Frontal cortex (tissue), 4 donors: Measurements from ENCODE around the gene NUDT16L1. TPM values are rescaled to one million over a fixed set of nuclear protein-coding genes. Genes with fewer than 3 reads are reported as not detected.

Experiments
- DNase-seq, 2 donors: peaks; one replicate each; pipeline ENCODE4 v3.0.0; 2012; ENCODE audit warnings: low spot score in 2 of 2
- FAIRE-seq: peaks from 2 replicates; lab custom pipeline; 2012; peaks lifted over from hg19 to GRCh38; lab: Jason Lieb, UNC
- total RNA-seq: library from RNA; depleted of rRNA; stranded (reverse); fragments of >200 nt; gene quantifications from one replicate; pipeline ENCODE4 v1.2.3, GENCODE V29; 2014
- donor health status: control.
- donor health status: control.
- donor health status: control.

NUDT16L1 gene
- total RNA-seq, 1 donor from 2014 or later: 34.6 TPM

- DNase-seq (no peak), FAIRE-seq (no peak)
Observed at GRCh38 chr16:4680673-4681470, 12.5 kb upstream of the NUDT16L1 start.

GRCh38 chr16:4681471-4682083 is 11.8 kb upstream of the NUDT16L1 start:
- DNase-seq: no peak
- no peak for FAIRE-seq

- no peak for FAIRE-seq
- no peak for DNase-seq
Observed at GRCh38 chr16:4682084-4682591, 11.2 kb upstream of the NUDT16L1 start.

- FAIRE-seq: no peak
- peak; percentile 67 to 68 for DNase-seq
Observed at GRCh38 chr16:4682616-4683254, 10.6 kb upstream of the NUDT16L1 start.

- no peak for DNase-seq
Observed at GRCh38 chr16:4683255-4684057, 9.9 kb upstream of the NUDT16L1 start.

GRCh38 chr16:4684058-4684715 is 9.2 kb upstream of the NUDT16L1 start:
- FAIRE-seq (no peak), DNase-seq (no peak)

More at GRCh38 chr16:4683255-4684057, 9.9 kb upstream of the NUDT16L1 start:
- FAIRE-seq: no peak

GRCh38 chr16:4684763-4685162 is 8.6 kb upstream of the NUDT16L1 start:
- DNase-seq: no peak
- no peak for FAIRE-seq

GRCh38 chr16:4685292-4685691 is 8.1 kb upstream of the NUDT16L1 start:
- DNase-seq: no peak
- no peak for FAIRE-seq

- FAIRE-seq (no peak), DNase-seq (no peak)
Observed at GRCh38 chr16:4685776-4686496, 7.4 kb upstream of the NUDT16L1 start.

GRCh38 chr16:4686497-4687210 is 6.7 kb upstream of the NUDT16L1 start:
- DNase-seq (no peak), FAIRE-seq (no peak)

GRCh38 chr16:4687416-4687815 is 5.9 kb upstream of the NUDT16L1 start:
- FAIRE-seq (no peak), DNase-seq (no peak)

GRCh38 chr16:4687946-4688673 is 5.3 kb upstream of the NUDT16L1 start:
- no peak for FAIRE-seq
- DNase-seq: no peak

GRCh38 chr16:4688674-4689045 is 4.7 kb upstream of the NUDT16L1 start:
- DNase-seq: no peak
- no peak for FAIRE-seq

GRCh38 chr16:4689091-4689671 is 4.2 kb upstream of the NUDT16L1 start:
- DNase-seq (no peak), FAIRE-seq (no peak)

- DNase-seq (no peak), FAIRE-seq (no peak)
Observed at GRCh38 chr16:4689864-4690704, 3.3 kb upstream of the NUDT16L1 start.

GRCh38 chr16:4690946-4691665 is 2.3 kb upstream of the NUDT16L1 start:
- FAIRE-seq (no peak), DNase-seq (no peak)
